ENCODE results near the gene LSAMP. TPM values are rescaled to one million over a fixed set of nuclear protein-coding genes. Genes with fewer than 3 reads are reported as not detected.
A peak's percentile ranks its signal among the peaks of the same experiment; 100 is the strongest.

Gene LSAMP
- total RNA-seq, 1 experiment from 2014 or later, result 0.15 TPM

DNA sequence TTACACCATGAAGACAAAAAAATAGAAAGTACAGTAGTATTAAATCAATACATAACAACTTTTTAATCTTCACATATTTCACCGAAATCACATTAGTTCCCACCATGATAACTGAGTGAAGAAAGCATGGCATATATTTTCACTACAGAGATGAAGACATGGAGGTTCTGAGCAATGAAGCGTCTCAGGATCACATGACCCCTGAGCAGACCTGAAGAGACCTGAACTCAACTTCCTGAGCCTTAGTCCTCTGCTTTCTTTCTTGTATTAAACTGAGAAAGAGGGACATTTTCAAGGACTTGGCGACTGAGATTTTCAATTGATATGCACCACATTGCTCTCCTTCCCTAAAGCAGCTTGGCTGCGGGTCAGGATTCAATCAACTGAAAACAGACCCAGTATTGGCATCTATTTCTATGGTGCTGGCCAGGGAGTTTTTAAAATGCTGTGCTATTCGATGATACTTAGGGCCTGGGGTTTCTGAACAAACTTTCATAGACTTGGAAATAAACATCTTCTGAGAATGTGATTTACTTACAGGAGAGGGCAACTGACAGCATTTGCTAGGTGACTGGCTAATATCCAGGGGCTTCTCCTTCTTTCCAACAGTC lies 165.1 kb downstream of the LSAMP start:
- POLR2A ChIA-PET (ENCODE audit: unreplicated experiment), result no interaction called here
- H3K4me1 ChIP-seq (ENCODE audit: insufficient read depth, low read length), result no peaks in the 10 kb centered on the region
- H3K9me2 ChIP-seq (replicated peaks; ENCODE audit: low read length), result no peaks in the 10 kb centered on the region
- DNase-seq (no peak), ATAC-seq (no peak)
- no peaks in the 10 kb centered on the region for H3K36me3 ChIP-seq (ENCODE audit: low read depth, low read length)
- no peak overlapping the region for H3K4me2 ChIP-seq (ENCODE audit: low read length)
- intact Hi-C loops (cut with micrococcal nuclease), result no loop called here
- BruUV-seq (replicated peaks), result no TSS peak
- H3K9ac ChIP-seq (ENCODE audit: low read length), result no peak overlapping the region
- no peak overlapping the region for H3K27ac ChIP-seq (ENCODE audit: low read length)
- no peaks in the 10 kb centered on the region for H3K79me2 ChIP-seq (ENCODE audit: low read length)
- no peaks in the 10 kb centered on the region for H3F3A ChIP-seq (ENCODE audit: low read length, unreplicated experiment)
- no peaks in the 10 kb centered on the region for H3K9me3 ChIP-seq (ENCODE audit: low read length)
- no peaks in the 10 kb centered on the region for H3K27me3 ChIP-seq (ENCODE audit: low read length)
- no peak overlapping the region for H2AFZ ChIP-seq (ENCODE audit: low read length)
- H3K4me3 ChIP-seq (ENCODE audit: low read length), result no peak overlapping the region
- H4K20me1 ChIP-seq (ENCODE audit: low read length), result no peaks in the 10 kb centered on the region
- TF ChIP-seq, protein P1, sequence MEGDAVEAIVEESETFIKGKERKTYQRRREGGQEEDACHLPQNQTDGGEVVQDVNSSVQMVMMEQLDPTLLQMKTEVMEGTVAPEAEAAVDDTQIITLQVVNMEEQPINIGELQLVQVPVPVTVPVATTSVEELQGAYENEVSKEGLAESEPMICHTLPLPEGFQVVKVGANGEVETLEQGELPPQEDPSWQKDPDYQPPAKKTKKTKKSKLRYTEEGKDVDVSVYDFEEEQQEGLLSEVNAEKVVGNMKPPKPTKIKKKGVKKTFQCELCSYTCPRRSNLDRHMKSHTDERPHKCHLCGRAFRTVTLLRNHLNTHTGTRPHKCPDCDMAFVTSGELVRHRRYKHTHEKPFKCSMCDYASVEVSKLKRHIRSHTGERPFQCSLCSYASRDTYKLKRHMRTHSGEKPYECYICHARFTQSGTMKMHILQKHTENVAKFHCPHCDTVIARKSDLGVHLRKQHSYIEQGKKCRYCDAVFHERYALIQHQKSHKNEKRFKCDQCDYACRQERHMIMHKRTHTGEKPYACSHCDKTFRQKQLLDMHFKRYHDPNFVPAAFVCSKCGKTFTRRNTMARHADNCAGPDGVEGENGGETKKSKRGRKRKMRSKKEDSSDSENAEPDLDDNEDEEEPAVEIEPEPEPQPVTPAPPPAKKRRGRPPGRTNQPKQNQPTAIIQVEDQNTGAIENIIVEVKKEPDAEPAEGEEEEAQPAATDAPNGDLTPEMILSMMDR (conservative IDR thresholded peaks at IDR 0.05; ENCODE audit: low read depth, low read length), result no peak
- TF ChIP-seq EZH2 (IDR thresholded peaks at IDR 0.05; ENCODE audit: low read length, unreplicated experiment), result no peak
- no peak for TF ChIP-seq EZH2phosphoT487 (IDR thresholded peaks at IDR 0.05; ENCODE audit: borderline replicate concordance, low read length)
- CTCF ChIA-PET, result no interaction called here

DNA sequence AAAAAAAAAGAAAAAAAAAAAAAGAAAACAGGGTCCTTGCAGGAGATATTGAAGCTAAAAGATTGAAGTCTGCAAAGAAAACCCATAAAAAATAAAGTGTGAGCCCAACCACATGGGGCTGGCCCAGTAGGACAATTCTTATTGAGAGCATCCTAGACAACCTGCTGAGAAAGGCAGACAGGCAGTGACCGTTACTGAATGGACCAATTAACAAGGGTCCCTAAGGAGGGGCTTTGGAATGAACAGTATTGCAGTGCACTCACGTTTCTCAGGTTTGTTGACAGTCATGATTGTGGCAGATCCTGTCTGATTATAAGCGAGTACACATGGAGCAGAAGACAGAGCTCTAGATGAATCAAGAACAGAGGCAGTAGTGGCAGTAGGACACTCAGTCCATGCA lies 168.6 kb downstream of the LSAMP start:
- Histone ChIP-seq H2AFZ (ENCODE audit: low read length) (no peak overlapping the region), H3K9me2 (replicated peaks; ENCODE audit: low read length) (no peaks in the 10 kb centered on the region), H3K27me3 (ENCODE audit: low read length) (no peaks in the 10 kb centered on the region), H3K36me3 (ENCODE audit: low read depth, low read length) (no peaks in the 10 kb centered on the region), H3K9me3 (ENCODE audit: low read length) (no peaks in the 10 kb centered on the region), H3K4me1 (ENCODE audit: insufficient read depth, low read length) (no peaks in the 10 kb centered on the region), H3K4me3 (ENCODE audit: low read length) (no peak overlapping the region), H3F3A (ENCODE audit: low read length, unreplicated experiment) (no peaks in the 10 kb centered on the region), H3K27ac (ENCODE audit: low read length) (no peak overlapping the region), H3K79me2 (ENCODE audit: low read length) (no peaks in the 10 kb centered on the region), H4K20me1 (ENCODE audit: low read length) (no peaks in the 10 kb centered on the region), H3K4me2 (ENCODE audit: low read length) (no peak overlapping the region), H3K9ac (ENCODE audit: low read length) (no peak overlapping the region)
- BruUV-seq (replicated peaks), result no TSS peak
- intact Hi-C loops (cut with micrococcal nuclease), result no loop called here
- ChIA-PET CTCF (no interaction called here), POLR2A (ENCODE audit: unreplicated experiment) (no interaction called here)
- ATAC-seq (no peak), DNase-seq (no peak)
- TF ChIP-seq, protein P1 (conservative IDR thresholded peaks at IDR 0.05; ENCODE audit: low read depth, low read length), result no peak
- TF ChIP-seq EZH2 (IDR thresholded peaks at IDR 0.05; ENCODE audit: low read length, unreplicated experiment), result no peak
- no peak for TF ChIP-seq EZH2phosphoT487 (IDR thresholded peaks at IDR 0.05; ENCODE audit: borderline replicate concordance, low read length)

DNA sequence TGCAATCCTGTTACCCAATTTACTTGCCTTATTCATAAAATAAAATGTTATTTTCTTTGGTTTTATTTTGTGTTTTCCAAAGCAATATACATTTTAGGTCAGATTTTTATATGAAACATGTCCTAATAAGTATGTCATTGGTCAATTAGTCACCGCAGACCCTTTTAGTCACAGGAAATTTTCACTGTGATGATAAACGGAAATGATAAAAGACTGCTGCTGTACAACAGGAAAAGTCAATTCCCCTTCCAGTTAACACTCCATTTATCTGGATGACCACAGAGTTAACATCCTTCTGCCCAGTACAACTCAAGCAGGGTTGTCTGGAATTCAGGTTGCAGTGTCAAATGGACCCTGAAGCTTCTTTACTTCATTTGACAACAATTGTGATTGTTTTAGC lies 175.2 kb downstream of the LSAMP start:
- Histone ChIP-seq H3K9ac (ENCODE audit: low read length) (no peak overlapping the region), H4K20me1 (ENCODE audit: low read length) (no peaks in the 10 kb centered on the region), H3K4me1 (ENCODE audit: insufficient read depth, low read length) (no peaks in the 10 kb centered on the region), H3K36me3 (ENCODE audit: low read depth, low read length) (no peaks in the 10 kb centered on the region), H3F3A (ENCODE audit: low read length, unreplicated experiment) (no peaks in the 10 kb centered on the region), H2AFZ (ENCODE audit: low read length) (no peak overlapping the region), H3K4me3 (ENCODE audit: low read length) (no peak overlapping the region), H3K4me2 (ENCODE audit: low read length) (no peak overlapping the region), H3K9me2 (replicated peaks; ENCODE audit: low read length) (no peaks in the 10 kb centered on the region), H3K9me3 (ENCODE audit: low read length) (no peaks in the 10 kb centered on the region), H3K27me3 (ENCODE audit: low read length) (no peaks in the 10 kb centered on the region), H3K79me2 (ENCODE audit: low read length) (no peaks in the 10 kb centered on the region), H3K27ac (ENCODE audit: low read length) (no peak overlapping the region)
- intact Hi-C loops (cut with micrococcal nuclease), result no loop called here
- peak; percentile 10 for DNase-seq
- no peak for ATAC-seq
- TF ChIP-seq EZH2phosphoT487 (IDR thresholded peaks at IDR 0.05; ENCODE audit: borderline replicate concordance, low read length), result no peak
- TF ChIP-seq, protein P1 (conservative IDR thresholded peaks at IDR 0.05; ENCODE audit: low read depth, low read length), result no peak
- TF ChIP-seq EZH2 (IDR thresholded peaks at IDR 0.05; ENCODE audit: low read length, unreplicated experiment), result no peak
- POLR2A ChIA-PET (ENCODE audit: unreplicated experiment), result no interaction called here
- no TSS peak for BruUV-seq (replicated peaks)
- CTCF ChIA-PET, result no interaction called here

Data from PC-3 (cell line).